H1 (cell line): ENCODE data around the gene CYP3A7.

Source experiments
- EZH2 ChIP-seq: fragments of 200-600 bp; sonication (generic); IDR thresholded peaks from 2 replicates; pipeline ENCODE4 v1.7.1; 2012; ENCODE audit warnings: low read depth, mild to moderate bottlenecking, moderate library complexity, low read length, inconsistent platforms; ENCODE audit not compliant: severe bottlenecking
- SIX5 ChIP-seq: IDR thresholded peaks from 2 replicates; pipeline ENCODE4 v1.6.1; 2011; ENCODE audit warnings: mild to moderate bottlenecking, low read depth, low read length
- SP1 ChIP-seq: IDR thresholded peaks from 2 replicates; pipeline ENCODE4 v1.6.1; 2011; ENCODE audit warnings: low read depth, low read length
- SRF ChIP-seq: IDR thresholded peaks from 2 replicates; pipeline ENCODE4 v1.6.1; 2011; ENCODE audit warnings: mild to moderate bottlenecking, low read depth, low read length, moderate library complexity
- TF ChIP-seq, protein P1 (sequence below): IDR thresholded peaks from 2 replicates; pipeline ENCODE4 v1.6.1; 2011; ENCODE audit warnings: low read depth, mild to moderate bottlenecking, low read length; ENCODE audit not compliant: insufficient read depth
- TF ChIP-seq, protein P2 (sequence below): IDR thresholded peaks from 2 replicates; pipeline ENCODE4 v1.6.1; 2012; ENCODE audit warnings: inconsistent platforms

DNA sequence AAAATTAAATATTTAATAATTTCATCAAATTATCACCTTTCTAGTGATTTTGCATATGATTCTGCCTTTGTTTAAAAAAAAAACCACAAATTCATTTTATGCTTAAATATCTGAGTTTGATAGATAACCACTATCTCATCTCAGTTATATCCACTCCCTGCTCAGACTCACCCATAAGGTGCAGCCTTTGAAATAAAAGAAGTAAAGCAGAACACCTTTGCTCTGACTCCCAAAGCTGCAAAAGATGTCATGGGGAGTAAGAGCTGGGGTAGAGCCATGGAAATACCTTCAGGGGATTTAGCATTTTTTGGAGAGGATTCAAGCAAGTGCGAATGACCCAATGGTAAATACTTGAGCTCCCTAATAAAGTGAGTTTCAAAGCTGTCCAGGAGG, 40.1 kb downstream of the CYP3A7 start:
- TF ChIP-seq EZH2 (no peak), SRF (no peak), SIX5 (no peak), SP1 (no peak)
- TF ChIP-seq, protein P1, sequence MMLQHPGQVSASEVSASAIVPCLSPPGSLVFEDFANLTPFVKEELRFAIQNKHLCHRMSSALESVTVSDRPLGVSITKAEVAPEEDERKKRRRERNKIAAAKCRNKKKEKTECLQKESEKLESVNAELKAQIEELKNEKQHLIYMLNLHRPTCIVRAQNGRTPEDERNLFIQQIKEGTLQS = no peak
- TF ChIP-seq, protein P2, sequence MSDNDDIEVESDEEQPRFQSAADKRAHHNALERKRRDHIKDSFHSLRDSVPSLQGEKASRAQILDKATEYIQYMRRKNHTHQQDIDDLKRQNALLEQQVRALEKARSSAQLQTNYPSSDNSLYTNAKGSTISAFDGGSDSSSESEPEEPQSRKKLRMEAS = no peak
